Ishikawa (cell line): ENCODE measurements around the gene CDH13.

Experiments used
- CEBPB ChIP-seq: IDR thresholded peaks from 2 replicates; pipeline ENCODE4 v1.6.1; 2012
- CREB1 ChIP-seq: IDR thresholded peaks from 2 replicates; pipeline ENCODE4 v1.6.1; 2012; ENCODE audit warnings: low read depth
- EGR1 ChIP-seq: IDR thresholded peaks from 2 replicates; pipeline ENCODE4 v1.6.1; 2012
- EP300 ChIP-seq: IDR thresholded peaks from 2 replicates; pipeline ENCODE4 v1.6.1; 2012; ENCODE audit warnings: borderline replicate concordance
- FOXM1 ChIP-seq: IDR thresholded peaks from 2 replicates; pipeline ENCODE4 v1.6.1; 2012; ENCODE audit warnings: low read depth, borderline replicate concordance
- MAX ChIP-seq: IDR thresholded peaks from 2 replicates; pipeline ENCODE4 v1.6.1; 2012
- NFIC ChIP-seq: IDR thresholded peaks from 2 replicates; pipeline ENCODE4 v1.6.1; 2012
- RAD21 ChIP-seq: IDR thresholded peaks from 2 replicates; pipeline ENCODE4 v1.6.1; 2012; ENCODE audit warnings: low read depth
- REST ChIP-seq: IDR thresholded peaks from 2 replicates; pipeline ENCODE4 v1.6.1; 2012; ENCODE audit warnings: low read depth, mild to moderate bottlenecking
- TAF1 ChIP-seq: IDR thresholded peaks from 2 replicates; pipeline ENCODE4 v1.6.1; 2012; ENCODE audit warnings: low read depth, mild to moderate bottlenecking
- TCF12 ChIP-seq: IDR thresholded peaks from 2 replicates; pipeline ENCODE4 v1.6.1; 2012; ENCODE audit warnings: low read depth
- USF1 ChIP-seq: IDR thresholded peaks from 2 replicates; pipeline ENCODE4 v1.6.1; 2012
- YY1 ChIP-seq: IDR thresholded peaks from 2 replicates; pipeline ENCODE4 v1.6.1; 2012; ENCODE audit warnings: low read depth
- ZBTB7A ChIP-seq: IDR thresholded peaks from 2 replicates; pipeline ENCODE4 v1.6.1; 2012; ENCODE audit warnings: low read depth

GRCh38 chr16:82630219-82630618, 3.5 kb downstream of the CDH13 start:
- TF ChIP-seq YY1 (no peak), RAD21 (no peak), REST (no peak), EGR1 (no peak), MAX (no peak), FOXM1 (no peak), EP300 (no peak), CEBPB (no peak), USF1 (no peak), TAF1 (no peak), NFIC (no peak), TCF12 (no peak), ZBTB7A (no peak), CREB1 (no peak)
